HG02970 (cell line): Measurements from ENCODE around the gene TSKU.

Experiments
- ATAC-seq: cut with Tn5 transposase; IDR thresholded peaks from one replicate; pipeline ENCODE4 v1.9.1; 2021; ENCODE audit warnings: mild to moderate bottlenecking, moderate library complexity, moderate number of reproducible peaks; ENCODE audit not compliant: unreplicated experiment, low FRiP score

TSKU gene

DNA sequence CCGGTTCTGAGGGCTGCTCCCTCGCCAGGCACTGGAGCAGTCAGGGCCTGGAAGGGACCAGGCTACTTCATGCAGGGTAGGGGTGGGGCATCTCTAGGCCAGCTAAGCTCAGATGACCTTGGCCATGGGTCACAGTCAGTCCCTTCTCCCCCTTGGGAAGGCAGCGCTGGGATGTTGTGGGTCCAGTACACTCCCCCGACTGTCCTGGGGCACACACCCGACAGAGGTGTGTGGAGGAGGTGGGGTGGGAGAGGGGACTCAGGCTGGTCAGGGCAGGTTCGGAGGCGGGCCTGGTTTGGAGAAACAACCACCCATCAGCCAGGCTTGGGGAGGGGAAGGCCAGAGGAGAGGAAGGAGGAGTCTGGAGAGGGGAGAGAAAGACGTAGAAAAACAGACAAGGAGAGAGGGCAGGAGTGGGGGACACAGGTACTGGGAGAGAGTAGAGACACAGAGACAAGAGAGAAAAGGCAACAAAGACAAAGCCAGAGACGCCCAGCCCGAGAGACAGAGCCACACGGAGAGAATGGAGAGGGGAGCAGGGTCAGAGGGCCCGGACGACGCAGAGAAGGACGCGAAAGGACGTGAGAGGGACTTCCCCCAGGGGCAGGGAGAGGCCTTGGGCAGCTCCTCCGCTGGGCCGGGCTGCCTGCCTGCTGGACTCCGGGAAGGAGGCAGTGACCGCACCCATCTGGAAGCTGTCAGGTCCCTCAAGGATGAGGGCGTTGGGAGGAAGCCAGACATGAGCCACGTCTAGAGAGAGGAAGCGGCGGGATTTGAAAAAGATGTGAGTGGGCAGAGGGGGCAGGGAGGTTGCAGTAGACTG is 30.6 kb upstream of the TSKU start:
- ATAC-seq: no peak

DNA sequence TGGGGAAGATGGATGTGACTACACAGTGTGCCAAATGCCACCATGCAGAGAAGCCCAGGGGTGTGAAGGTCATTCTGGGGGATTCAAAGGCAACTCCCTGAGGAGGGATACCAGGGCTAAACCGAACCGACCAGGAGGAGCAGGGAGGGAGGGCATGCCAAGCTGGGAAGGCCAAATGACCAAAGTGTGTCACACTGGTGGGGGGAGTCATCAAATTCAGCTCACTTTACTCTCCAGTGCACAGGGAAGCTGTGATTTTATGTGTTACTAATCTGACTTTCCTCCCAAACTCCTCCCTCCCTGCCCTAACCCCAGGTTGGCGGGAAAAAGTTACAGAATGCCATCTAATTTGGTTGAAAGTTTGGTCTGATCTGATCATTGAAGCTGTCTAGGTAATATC is 29.7 kb upstream of the TSKU start:
- no peak for ATAC-seq

DNA sequence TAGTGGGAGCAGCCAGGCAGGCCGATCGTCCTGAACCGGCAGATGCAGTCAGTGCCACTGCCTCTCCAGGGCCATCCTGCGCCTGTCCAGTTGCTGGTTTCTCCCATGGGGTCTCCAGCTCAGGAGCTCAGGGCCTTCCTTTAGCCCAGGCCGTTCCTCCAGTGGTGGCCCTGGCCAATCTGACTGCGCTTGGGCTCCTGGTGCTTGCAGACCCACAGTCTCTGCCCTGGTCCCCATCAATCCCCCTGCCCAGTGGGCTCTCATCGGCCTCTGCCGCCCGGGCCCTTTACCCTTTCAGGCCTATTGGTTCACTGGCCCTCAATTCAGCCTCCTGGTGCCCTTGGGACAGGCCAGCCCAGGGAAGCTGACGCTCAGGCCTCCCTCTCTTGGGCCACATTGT is 29.2 kb upstream of the TSKU start:
- no peak for ATAC-seq

DNA sequence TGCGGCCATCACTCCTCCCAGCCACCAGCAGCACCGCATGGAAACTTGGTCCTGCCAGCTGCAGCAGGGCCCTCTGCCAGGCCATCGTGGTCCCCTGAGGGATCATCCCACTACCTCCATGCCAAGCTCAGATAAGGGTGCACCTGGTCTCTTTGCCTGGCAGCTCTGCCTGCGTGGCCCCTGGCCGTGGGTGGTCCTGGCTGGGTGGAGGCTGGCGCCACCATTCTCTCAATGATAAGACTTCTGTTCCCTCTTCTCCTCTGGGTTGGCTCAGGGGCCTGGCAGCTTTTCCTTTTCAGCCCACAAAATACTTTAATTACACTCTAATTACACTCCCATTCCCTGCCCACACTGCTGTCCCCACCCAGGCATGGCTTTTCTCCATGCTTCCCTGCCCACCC is 26.8 kb upstream of the TSKU start:
- no peak for ATAC-seq

DNA sequence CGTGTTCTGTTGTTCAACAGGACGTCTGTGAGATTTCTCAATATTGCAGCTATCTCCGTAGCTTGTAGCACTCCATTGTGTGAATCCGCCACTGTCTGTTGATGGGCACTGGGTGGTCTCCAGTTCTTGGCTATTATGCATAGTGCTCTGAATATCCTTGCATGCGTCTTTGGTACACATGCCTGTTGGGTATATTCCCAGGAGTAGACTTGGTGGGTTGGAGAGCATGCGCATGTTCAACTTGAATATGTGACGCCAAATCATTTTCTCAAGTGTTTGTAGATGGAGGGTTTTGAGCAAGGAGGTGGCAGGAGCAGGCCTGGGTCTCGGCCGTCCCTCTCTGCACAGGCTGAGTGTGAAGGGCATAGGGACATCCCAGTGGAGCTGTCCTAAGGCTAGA is 24.8 kb upstream of the TSKU start:
- no peak for ATAC-seq

DNA sequence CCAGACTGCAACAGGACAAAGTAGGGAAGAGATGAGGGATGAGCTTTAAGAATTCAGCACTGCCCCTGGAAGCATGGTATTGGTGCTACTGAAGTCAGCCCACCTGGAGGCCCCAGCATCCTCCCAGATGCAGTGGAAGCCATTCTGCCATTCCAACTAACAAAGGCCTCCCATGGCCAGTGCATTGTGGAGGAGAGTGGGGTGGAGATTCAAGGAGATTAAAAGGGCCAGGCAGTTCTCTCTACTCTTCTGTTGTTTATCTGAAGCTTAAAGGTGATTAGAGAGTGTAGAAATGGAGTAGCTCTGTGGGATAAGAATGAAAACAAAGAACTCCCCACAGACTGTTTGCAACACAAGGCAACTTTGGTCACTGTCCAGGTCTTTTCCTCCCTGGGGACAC is 24.1 kb upstream of the TSKU start:
- ATAC-seq: no peak

DNA sequence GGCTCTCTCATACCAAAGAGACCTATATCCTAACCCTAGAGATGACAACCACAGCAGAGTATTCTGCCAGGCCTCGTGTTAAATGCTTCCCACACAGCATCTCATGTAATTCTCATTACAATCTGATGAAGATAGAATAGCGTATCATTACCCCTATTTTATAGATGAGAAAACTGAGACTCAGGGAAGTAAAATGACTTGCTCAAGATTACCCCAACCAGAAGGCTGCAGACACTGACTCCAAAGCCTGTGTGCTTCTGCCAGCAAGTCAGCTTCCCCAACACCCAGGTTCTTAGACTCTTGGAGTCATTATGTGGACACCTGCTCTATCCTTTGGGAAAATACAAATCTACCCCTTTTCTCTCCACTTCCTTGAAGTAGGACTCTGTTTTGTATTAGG is 23.6 kb upstream of the TSKU start:
- ATAC-seq: no peak

DNA sequence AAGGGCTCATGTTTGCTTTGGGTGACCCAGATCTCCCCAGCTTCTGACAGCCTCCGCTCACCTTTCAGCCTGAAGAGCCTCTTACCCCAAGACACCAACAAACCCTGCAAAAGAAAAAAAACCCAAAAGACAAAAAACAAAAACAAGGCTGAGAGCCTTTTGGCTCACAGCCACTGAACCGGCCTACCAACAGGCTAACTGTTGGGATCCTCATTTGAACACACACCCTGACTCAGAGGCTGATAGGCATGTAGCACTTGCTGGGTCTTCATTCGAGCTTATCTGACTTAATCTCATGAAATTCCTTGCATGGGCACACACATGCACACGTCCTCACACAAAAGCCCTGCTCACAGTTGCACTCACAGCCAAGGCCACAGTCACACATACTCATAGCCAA is 22.9 kb upstream of the TSKU start:
- no peak for ATAC-seq

DNA sequence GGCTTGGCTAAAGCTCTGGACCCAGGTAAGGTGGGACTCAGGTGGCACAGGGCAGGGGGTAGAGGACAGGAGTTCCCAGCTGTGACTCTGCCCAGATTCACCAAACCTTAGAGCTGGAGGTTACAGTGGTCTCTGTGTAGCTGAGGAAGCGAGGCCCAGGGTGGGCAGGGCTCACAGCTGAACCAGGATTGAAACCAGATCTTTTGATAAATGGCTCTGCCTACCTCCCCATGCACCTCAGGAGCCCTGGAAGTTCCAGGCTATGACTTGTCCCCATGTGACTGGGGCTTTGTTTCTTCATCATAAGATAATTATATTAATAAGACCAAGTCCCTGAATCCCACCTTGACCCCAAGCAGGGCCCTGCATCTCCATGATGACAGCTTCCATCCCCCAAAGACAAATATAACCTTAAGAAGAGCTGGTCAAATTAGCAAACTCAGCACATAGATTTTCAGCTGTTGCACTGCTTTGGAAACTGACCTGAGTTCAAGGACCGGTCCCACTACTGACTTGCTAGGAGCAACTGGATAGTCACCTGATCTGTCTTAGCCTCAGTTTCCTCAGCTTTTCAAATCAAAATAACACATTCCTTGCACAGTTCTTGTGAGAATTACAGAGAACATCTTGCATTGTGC is 21.3 kb upstream of the TSKU start:
- no peak for ATAC-seq

DNA sequence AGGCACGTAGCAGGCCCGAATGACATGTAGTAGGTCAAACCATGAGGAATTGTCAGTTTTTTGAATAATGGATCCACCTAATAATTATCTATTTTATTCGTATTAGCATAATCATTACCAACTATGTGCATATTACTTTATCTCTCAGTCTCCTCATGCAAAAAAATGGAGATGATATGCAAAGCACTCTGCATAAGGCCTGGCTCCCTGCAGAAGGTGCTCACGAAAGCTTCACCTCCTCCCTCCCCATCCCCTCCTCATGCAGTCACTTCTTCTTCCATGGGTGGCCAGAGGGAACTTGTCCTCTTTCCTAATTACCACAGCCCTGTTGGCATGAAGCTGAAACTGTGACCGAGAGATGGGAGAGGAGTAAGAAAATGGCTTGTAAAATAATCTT is 20.8 kb upstream of the TSKU start:
- ATAC-seq: no peak

DNA sequence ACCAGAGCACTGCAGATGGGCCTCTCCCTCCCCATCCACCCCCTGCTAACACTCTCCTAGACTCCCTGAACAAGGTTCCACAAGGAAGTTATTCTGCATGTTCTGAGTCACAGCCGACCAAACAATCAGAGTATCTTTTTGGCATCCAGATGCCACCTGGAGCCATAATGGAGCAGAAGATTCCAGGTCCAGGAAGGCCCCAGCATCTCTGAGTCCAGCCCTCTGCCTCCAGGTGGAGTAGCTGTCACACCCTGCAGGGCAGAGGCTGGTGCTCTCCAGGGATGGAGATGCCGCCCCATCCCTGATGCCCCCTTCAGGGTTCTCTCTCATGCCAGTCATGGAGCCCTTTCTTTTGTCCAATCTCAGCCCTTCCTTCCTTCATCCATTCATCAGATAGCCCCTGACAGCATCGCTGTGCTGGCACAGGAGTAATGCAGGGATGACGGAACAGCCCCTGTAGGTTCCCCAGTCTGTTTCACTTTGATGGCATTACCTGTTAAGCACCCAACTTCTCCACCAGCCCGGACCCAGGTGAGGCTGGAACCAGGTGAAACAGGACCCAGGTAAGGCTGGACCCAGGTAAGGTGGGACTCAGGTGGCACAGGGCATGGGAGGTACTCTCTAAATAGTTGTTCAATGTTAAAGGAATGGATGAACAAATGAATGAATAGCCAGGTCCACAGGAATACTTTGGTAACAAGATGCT is 20.1 kb upstream of the TSKU start:
- ATAC-seq: no peak

DNA sequence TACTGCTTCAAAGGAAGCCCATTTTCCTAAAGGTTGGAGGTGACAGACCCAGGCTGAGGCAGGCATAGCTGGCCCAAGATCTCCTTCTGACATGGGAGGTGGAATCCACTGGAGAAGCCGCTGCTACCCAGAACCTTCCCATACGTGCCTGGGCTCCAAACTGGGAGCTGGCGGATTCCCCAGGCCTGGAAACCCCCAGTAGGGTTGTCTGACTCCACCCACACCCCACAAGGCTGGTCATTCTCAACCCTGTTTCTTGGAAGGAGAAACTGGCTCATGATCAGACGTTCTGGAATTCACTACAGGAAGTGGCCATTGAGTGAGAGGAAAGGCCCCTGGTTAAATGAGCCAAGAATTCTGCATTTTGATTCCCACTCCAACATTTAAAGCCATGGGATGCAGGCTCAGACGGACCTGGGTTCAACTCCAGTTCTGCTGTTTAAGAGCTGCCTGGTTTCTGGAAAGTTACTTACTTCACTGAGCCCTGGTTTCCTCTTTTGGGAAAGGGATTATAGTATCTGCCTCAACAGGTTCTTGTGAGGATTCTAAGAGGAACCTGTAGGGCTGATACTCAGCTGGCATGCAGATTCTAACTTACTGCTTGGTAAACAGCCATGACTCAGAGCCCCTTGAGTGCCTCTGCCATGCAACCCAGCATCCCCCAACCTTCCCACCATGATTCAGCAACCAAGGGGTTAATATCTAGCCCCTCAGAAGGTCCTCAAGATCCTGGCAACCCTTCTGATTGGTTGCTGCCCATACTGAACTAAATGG is 19.4 kb upstream of the TSKU start:
- ATAC-seq: no peak

DNA sequence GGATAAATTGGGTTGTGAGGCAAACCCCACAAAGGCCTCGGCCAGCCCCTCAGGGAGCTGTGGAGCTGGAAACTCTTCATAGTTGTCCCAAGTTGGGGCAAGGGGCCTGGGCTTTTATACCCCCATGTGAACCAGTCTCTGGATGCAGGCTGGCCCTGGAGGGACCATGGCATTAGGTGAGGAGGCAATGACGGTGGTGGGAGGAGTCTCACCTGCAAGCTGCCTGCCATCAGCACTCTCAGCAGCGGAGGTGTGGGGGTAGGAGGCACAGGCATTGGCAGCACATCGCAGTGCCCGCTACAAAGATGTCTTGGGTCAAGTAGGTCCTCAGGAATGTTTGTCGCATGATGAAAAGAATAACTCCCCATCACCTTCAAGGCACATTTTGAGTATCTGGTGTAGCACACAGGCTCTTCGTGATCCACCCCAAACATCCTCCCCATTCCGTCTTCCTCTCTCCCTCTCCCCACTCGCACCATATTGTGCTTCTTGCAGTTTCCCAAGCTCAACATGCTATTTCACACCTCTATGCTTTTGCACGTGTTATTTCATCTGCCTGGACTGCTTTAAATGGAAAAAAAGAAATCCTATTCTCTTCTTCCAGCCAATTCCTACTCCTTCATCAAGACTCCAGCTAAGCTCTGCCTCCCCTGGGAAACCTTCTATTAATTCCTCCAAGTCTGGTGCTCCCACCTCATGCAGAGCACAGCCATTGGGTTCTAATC is 18.1 kb upstream of the TSKU start:
- no peak for ATAC-seq

DNA sequence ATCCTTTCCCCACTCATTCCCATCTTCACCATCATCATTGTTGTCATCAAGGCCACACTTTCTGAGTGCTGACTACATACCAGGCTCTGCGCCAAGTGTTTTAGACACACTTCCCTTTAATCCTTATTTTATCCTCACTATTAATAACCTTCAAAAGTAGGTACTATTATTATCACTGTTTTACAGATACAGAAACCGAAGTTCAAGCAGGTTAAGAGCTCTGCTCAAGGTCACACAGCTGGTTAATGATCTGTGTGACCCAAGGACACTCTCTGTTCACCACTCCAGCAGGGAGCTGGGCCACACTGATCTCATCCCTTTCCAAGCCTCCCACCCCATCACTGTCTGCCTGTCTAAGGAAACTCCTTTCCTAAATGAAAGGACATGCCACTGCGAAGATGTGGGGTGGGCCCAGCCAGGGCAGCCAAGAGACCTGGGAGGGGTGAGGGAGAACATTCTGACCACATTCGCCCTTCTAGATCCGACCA is 17.2 kb upstream of the TSKU start:
- no peak for ATAC-seq

DNA sequence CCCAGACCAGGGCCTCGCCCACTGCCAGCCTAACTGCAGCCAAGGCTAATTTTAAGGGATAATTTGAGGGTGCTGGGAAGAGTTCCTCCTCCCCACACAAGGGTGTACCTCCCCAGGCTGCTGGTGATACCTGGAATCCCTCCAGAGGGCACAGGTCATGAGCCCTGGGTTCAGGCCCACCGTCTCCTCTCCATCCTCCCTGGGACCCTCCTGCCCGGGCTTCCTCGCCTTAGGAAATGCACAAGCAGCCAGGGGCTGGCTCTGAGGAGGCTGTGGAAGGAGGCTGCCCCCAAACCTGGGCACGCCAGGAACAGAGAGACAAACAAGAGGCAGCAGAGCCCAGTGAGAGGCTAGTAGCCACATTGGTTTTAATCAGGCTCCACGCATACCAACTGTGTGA is 16.6 kb upstream of the TSKU start:
- no peak for ATAC-seq

DNA sequence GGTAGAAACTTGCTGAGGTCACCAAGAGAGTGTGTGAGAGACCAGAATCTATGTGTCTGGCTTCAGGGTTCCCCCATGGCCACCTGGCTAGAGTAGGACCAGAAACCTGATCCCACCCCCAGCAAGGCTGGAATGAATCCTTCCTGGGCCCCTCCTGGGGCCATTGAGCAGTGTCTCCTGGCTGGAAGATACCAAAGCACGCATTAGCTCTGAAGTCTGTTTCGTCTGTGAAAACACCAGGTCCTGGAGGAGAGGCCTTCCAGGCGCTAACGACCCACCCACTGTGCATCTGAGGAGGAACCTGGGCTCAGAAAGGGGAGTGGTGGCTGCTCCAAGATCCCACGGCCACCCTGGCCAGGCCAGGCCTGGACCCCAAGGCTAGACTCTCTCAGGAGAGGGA is 15.5 kb upstream of the TSKU start:
- no peak for ATAC-seq

DNA sequence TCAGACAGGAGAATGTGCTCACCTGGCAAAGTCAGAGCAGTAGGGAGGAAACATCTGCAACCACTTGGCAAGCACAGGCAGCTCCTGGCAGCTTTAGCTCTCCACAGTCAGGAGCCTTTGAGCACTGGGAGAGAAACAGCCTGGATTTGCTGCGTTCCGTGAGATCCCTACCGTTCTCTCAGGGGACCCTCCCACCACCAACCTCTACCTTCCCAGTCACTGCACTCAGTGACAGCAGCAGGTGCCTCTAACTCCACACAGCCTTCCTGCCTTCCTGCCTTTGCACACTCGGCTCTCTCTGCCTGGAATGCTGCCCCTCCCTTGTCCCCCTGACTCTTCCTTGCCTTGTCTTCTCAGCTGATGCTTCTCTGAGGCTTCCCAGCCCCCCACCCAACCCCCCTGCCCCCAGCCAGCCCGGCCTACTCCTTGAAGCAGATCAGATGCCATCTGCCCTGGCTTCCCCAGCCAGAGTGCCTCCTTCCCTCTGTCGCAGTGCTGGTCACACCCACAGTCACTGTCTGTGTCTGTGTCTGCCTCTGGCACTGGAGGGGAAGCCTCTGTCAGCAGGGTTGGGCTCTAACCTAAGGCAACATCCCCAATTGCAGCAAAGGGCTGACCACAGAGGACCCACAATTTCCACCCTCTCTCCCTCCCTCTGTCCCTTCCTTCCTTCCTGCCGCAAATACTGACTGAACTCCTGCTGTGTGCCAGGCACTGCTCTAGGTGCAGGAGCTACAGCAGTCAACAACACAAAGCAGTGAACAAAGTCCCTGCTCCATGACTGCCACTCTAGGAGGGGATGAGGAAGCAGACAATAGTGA is 14.9 kb upstream of the TSKU start:
- no peak for ATAC-seq

DNA sequence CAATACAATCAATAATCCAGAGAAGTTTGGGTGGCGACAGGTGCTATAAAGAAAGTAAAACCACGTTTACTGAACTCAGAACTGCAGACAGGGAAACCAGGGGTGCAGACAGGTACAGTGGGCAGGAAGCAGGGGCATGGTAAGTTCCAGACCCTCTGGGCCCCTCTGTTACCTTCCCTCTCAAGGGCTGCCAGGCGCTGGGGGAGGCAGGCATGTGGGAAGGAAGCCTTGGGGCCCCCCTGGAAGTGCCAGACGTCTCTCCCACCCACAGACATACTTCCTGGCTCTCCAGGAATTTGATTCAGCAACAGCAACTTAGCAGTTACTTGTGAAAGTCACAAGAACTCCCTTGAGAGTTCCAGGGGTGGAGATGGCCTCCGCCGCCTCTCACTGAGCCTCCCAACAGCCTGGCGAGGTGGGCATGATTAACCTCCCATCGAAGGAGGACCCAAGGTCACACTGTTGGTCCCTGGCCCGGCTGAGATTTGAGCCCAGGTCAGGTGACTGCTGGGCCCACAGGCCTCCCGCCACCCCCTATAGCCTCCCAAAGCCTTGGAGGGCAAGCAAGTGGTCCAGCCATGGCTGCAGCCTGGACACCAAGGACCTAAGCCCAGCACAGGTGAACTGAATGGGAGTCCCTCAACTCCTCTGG is 14.1 kb upstream of the TSKU start:
- ATAC-seq: no peak
